OCI-LY3 (cell line): Measurements from ENCODE around the gene RGMA.

Experiments
- H2AFZ ChIP-seq: fragments of 200-600, 300-600 bp; shearing (Covaris generic); 2 replicates; pipeline ENCODE4 v1.6.0; 2014; ENCODE audit warnings: antibody characterized with exemption, low read depth, low read length
- H3K27ac ChIP-seq: fragments of 200-600, 300-600 bp; sonication (generic); 2 replicates; pipeline ENCODE4 v1.5.1; 2014; ENCODE audit warnings: mild to moderate bottlenecking, low read length, moderate library complexity, mixed read lengths
- H3K27me3 ChIP-seq: fragments of 200-600, 300-600 bp; sonication (generic); 2 replicates; pipeline ENCODE4 v1.6.1; 2014; ENCODE audit warnings: low read depth, low read length, mixed read lengths
- H3K36me3 ChIP-seq: fragments of 200-600, 300-600 bp; sonication (generic); replicated peaks from 2 replicates; pipeline ENCODE3; 2014; ENCODE audit warnings: low read depth, low read length, mixed read lengths
- H3K4me1 ChIP-seq: fragments of 300-600, 200-600 bp; sonication (generic); 2 replicates; pipeline ENCODE4 v1.6.1; 2014; ENCODE audit warnings: low read length, mixed read lengths
- H3K4me2 ChIP-seq: fragments of 200-600, 300-600 bp; sonication (generic); 2 replicates; pipeline ENCODE4 v1.6.1; 2014; ENCODE audit warnings: low read length, mixed read lengths
- H3K4me3 ChIP-seq: fragments of 300-600, 200-600 bp; sonication (generic); 2 replicates; pipeline ENCODE4 v1.5.1; 2014; ENCODE audit warnings: antibody characterized with exemption, mild to moderate bottlenecking, low read length, moderate library complexity
- H3K79me2 ChIP-seq: fragments of 300-600, 200-600 bp; shearing (Covaris generic); 2 replicates; pipeline ENCODE4 v1.6.1; 2014; ENCODE audit warnings: mild to moderate bottlenecking, low read length, mixed read lengths
- H3K9ac ChIP-seq: fragments of 300-600, 200-600 bp; shearing (Covaris generic); 2 replicates; pipeline ENCODE4 v1.6.0; 2014; ENCODE audit warnings: mild to moderate bottlenecking, low read length, moderate library complexity
- H3K9me3 ChIP-seq: fragments of 200-600, 300-600 bp; shearing (Covaris generic); 2 replicates; pipeline ENCODE4 v1.6.1; 2014; ENCODE audit warnings: low read length, mixed read lengths; ENCODE audit not compliant: insufficient read depth
- H4K20me1 ChIP-seq: fragments of 200-600, 300-600 bp; sonication (generic); 2 replicates; pipeline ENCODE4 v1.6.1; 2016; ENCODE audit warnings: low read length, mixed read lengths; ENCODE audit not compliant: insufficient read depth
- CTCF ChIP-seq: fragments of 200-600, 300-600 bp; sonication (generic); IDR thresholded peaks from 2 replicates; pipeline ENCODE4 v1.5.1; 2014; ENCODE audit warnings: antibody characterized with exemption, low read length, low read depth
- EZH2phosphoT487 ChIP-seq: fragments of 200-600 bp; shearing (Covaris generic); IDR thresholded peaks from 2 replicates; pipeline ENCODE4 v1.6.1; 2018; ENCODE audit warnings: antibody characterized with exemption, mixed run types, low read depth

RGMA gene

GRCh38 chr15:93126599-93126998 lies 37.6 kb upstream of the RGMA start:
- H2AFZ ChIP-seq = no peak overlapping the region
- H3K79me2 ChIP-seq = no peaks in the 10 kb centered on the region
- no peaks in the 10 kb centered on the region for H3K9me3 ChIP-seq
- H4K20me1 ChIP-seq = no peaks in the 10 kb centered on the region
- H3K4me2 ChIP-seq = no peak overlapping the region
- no peaks in the 10 kb centered on the region for H3K36me3 ChIP-seq
- peaks cover 6% of the 10 kb centered on the region; the same call in 1 of the 2 replicates for H3K27me3 ChIP-seq
- no peak overlapping the region for H3K27ac ChIP-seq
- H3K9ac ChIP-seq = no peak overlapping the region
- no peak for TF ChIP-seq EZH2phosphoT487
- no peak for TF ChIP-seq CTCF
- no peak overlapping the region for H3K4me3 ChIP-seq
- no peaks in the 10 kb centered on the region for H3K4me1 ChIP-seq

GRCh38 chr15:93126148-93126547 lies 37.1 kb upstream of the RGMA start:
- H3K9me3 ChIP-seq = no peaks in the 10 kb centered on the region
- no peak overlapping the region for H3K9ac ChIP-seq
- no peaks in the 10 kb centered on the region for H3K4me1 ChIP-seq
- no peak overlapping the region for H2AFZ ChIP-seq
- no peaks in the 10 kb centered on the region for H3K36me3 ChIP-seq
- H3K4me3 ChIP-seq = no peak overlapping the region
- no peaks in the 10 kb centered on the region for H3K79me2 ChIP-seq
- no peak for TF ChIP-seq EZH2phosphoT487
- TF ChIP-seq CTCF = no peak
- H3K27me3 ChIP-seq = peaks cover 6% of the 10 kb centered on the region; the same call in 1 of the 2 replicates
- no peaks in the 10 kb centered on the region for H4K20me1 ChIP-seq
- no peak overlapping the region for H3K27ac ChIP-seq
- no peak overlapping the region for H3K4me2 ChIP-seq

- H2AFZ ChIP-seq = no peak overlapping the region
- H3K4me3 ChIP-seq = no peak overlapping the region
- H3K36me3 ChIP-seq = no peaks in the 10 kb centered on the region
- no peak overlapping the region for H3K9ac ChIP-seq
- no peak for TF ChIP-seq CTCF
- TF ChIP-seq EZH2phosphoT487 = no peak
- H3K4me1 ChIP-seq = no peaks in the 10 kb centered on the region
- peaks cover 6% of the 10 kb centered on the region; the same call in 1 of the 2 replicates for H3K27me3 ChIP-seq
- H3K4me2 ChIP-seq = no peak overlapping the region
- no peaks in the 10 kb centered on the region for H3K9me3 ChIP-seq
- no peak overlapping the region for H3K27ac ChIP-seq
- H4K20me1 ChIP-seq = no peaks in the 10 kb centered on the region
- no peaks in the 10 kb centered on the region for H3K79me2 ChIP-seq
These were observed 35.1 kb upstream of the RGMA start for GRCh38 chr15:93124126-93124525.

- H3K27me3 ChIP-seq = peaks cover 6% of the 10 kb centered on the region; the same call in 1 of the 2 replicates
- H3K4me1 ChIP-seq = no peaks in the 10 kb centered on the region
- no peak for TF ChIP-seq EZH2phosphoT487
- no peak for TF ChIP-seq CTCF
- H3K9ac ChIP-seq = no peak overlapping the region
- no peak overlapping the region for H2AFZ ChIP-seq
- no peaks in the 10 kb centered on the region for H4K20me1 ChIP-seq
- no peak overlapping the region for H3K4me3 ChIP-seq
- no peaks in the 10 kb centered on the region for H3K9me3 ChIP-seq
- H3K4me2 ChIP-seq = no peak overlapping the region
- H3K27ac ChIP-seq = no peak overlapping the region
- no peaks in the 10 kb centered on the region for H3K36me3 ChIP-seq
- no peaks in the 10 kb centered on the region for H3K79me2 ChIP-seq
These were observed 33.2 kb upstream of the RGMA start for GRCh38 chr15:93121973-93122910.
